ENCODE data around the gene CHTOP. TPM values are rescaled to one million over a fixed set of nuclear protein-coding genes. Genes with fewer than 3 reads are reported as not detected.

Gene CHTOP
- total and polyA plus RNA-seq, 2 of the 8 experiments (the other 6 are each of a cell fraction or from before 2014, with no cell fraction given): 84.6 to 104 TPM

- TF ChIP-seq CHD7 (IDR thresholded peaks at IDR 0.05; ENCODE audit: insufficient replicate concordance, low read length) (no peak), SIX5 (IDR thresholded peaks at IDR 0.05; ENCODE audit: low read depth, low read length) (peak; percentile 35; the same call in 1 of the 2 replicates), PHF8 (conservative IDR thresholded peaks at IDR 0.05; ENCODE audit: low read depth, low read length) (peak; percentile 72), HDAC6 (IDR thresholded peaks at IDR 0.05; ENCODE audit: low read depth, low read length) (no peak), CHD2 (IDR thresholded peaks at IDR 0.05; ENCODE audit: low read length) (0 out of 2 replicates have a peak, but pooled peaks have one; percentile 30), RNF2 (IDR thresholded peaks at IDR 0.05; ENCODE audit: borderline replicate concordance, low read depth, low read length, missing control alignments, poor library complexity, severe bottlenecking) (no peak), TEAD4 (IDR thresholded peaks at IDR 0.05; ENCODE audit: low read depth, low read length) (no peak), USF2 (IDR thresholded peaks at IDR 0.05; ENCODE audit: low read length) (no peak)
Measured at GRCh38 chr1:153626904-153627714, 6.8 kb upstream of the CHTOP start, which contains the start of gene S100A13 (continued).
